Esophagus muscularis mucosa (tissue), 4 donors: ENCODE results near the gene MT1A. TPM values are rescaled to one million over a fixed set of nuclear protein-coding genes. Genes with fewer than 3 reads are reported as not detected.

Experiments used
- DNase-seq: peaks from one replicate; pipeline ENCODE4 v3.0.0-alpha.2; 2017; ENCODE audit errors: extremely low spot score
- H3K27ac ChIP-seq, 4 donors: fragments of 200-600 bp; sonication (generic); replicated peaks in 1 of 4; 1 replicate in 3 of 4; 2 replicates in 1 of 4; pipeline ENCODE4 v1.5.1; 2016 to 2019; ENCODE audit warnings: mild to moderate bottlenecking in 1 of 4
- H3K27me3 ChIP-seq, 4 donors: fragments of 200-600 bp; sonication (generic); one replicate each; pipeline versions ENCODE4 v1.5.1 to v1.6.0; 2016 to 2019
- H3K36me3 ChIP-seq, 4 donors: fragments of 200-600 bp; sonication (generic); one replicate each; pipeline ENCODE4 v1.5.1; 2016 to 2019
- H3K4me1 ChIP-seq, 4 donors: fragments of 200-600 bp; sonication (generic); one replicate each; pipeline ENCODE4 v1.5.1; 2016 to 2019
- H3K4me3 ChIP-seq, 4 donors: fragments of 200-600 bp; sonication (generic); 1 replicate in 2 of 4; 2 replicates in 2 of 4; pipeline ENCODE4 v1.5.1; 2016 to 2019; ENCODE audit warnings: mild to moderate bottlenecking in 4 of 4, moderate library complexity in 1 of 4
- H3K9me3 ChIP-seq, 4 donors: fragments of 200-600 bp; sonication (generic); 1 replicate in 3 of 4; 2 replicates in 1 of 4; pipeline ENCODE4 v1.5.1; 2016 to 2019
- CTCF ChIP-seq, 3 experiments: fragments of 200-600 bp in 2 of 3; fragments of 450-650 bp in 1 of 3; sonication (generic) in 2 of 3; IDR thresholded peaks; one replicate each; pipeline ENCODE4 v1.5.1; 2017 to 2019; ENCODE audit warnings: antibody characterized with exemption in 3 of 3, mild to moderate bottlenecking in 2 of 3, moderate library complexity in 1 of 3
- EP300 ChIP-seq: sonication (generic); formaldehyde crosslinking; IDR thresholded peaks from one replicate; pipeline ENCODE4 v1.6.1; 2017; ENCODE audit warnings: antibody characterized with exemption
- POLR2A ChIP-seq: fragments of 450-650 bp; IDR thresholded peaks from one replicate; pipeline ENCODE4 v1.6.1; 2017; ENCODE audit warnings: antibody characterized with exemption, moderate library complexity, mild to moderate bottlenecking, low read depth
- POLR2AphosphoS5 ChIP-seq, 2 donors: sonication (generic); formaldehyde crosslinking; IDR thresholded peaks; one replicate each; pipeline ENCODE4 v1.6.1; 2017; ENCODE audit warnings: antibody characterized with exemption in 2 of 2
- WGBS: methylation state at CpG from one replicate; pipeline ENCODE4 v1.1.5; 2018; 5-methylcytosine and 5-hydroxymethylcytosine counted together
- intact Hi-C: fragments of 100-400 bp; cut with DNase I; formaldehyde crosslinking; loops from one replicate; pipeline ENCODE4 v1.15.1; 2023
- total RNA-seq, 4 donors: library from RNA; depleted of rRNA; stranded (reverse); fragments of >200 nt; gene quantifications; one replicate each; pipeline versions ENCODE4 v1.1.0 to v1.2.1, GENCODE V29; 2016

Gene MT1A
- total RNA-seq, 4 donors from 2014 or later = 1.7 to 371 (median 21.3) TPM; not detected in 1

DNA sequence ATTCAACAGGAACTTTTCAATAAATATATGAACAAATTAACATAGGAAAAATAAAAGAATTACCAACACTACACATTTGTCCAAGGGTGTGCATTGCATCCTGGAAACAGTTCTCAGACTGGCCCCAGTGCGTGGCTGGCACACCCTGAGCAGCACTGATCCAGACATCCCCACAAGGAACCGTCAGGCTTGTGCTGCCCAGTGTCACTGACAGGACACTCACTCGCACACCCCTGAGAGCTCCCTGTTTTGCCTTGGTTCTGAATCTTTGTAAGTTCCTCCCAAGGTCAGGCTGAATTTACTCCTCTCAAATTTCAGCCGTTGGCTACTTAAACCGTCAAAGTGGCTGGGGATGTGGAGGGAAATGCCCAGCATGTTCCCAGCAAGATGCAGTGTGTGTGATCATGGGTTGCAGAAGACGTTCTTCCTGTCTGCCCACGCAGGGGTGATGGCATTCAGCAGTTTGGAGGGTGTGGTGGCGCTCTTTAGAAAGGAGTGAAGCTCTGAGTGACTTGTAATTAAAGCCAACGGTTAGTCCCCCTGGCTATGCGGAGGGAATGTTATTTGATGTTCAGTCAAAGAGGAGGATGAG lies 28.4 kb upstream of the MT1A start:
- Histone ChIP-seq H3K27me3 (no peaks in the 10 kb centered on the region), H3K4me3 (peak overlapping the region; percentile 56 to 67 (median 62)), H3K4me1 (peaks cover 54 to 65% (median 60%) of the 10 kb centered on the region in 4 donors), H3K27ac (peak overlapping the region; percentile 84 to 96 (median 92)), H3K36me3 (no peaks in the 10 kb centered on the region), H3K9me3 (no peaks in the 10 kb centered on the region)
- WGBS = 21% methylated on average over 10 of the region's 10 CpGs
- intact Hi-C loops = no loop called here
- DNase-seq = no peak
- TF ChIP-seq POLR2AphosphoS5 (IDR thresholded peaks at IDR 0.05) (peak; percentile 77), CTCF (IDR thresholded peaks at IDR 0.05) (no peak), POLR2A (peak; percentile 34), EP300 (peak; percentile 43)

DNA sequence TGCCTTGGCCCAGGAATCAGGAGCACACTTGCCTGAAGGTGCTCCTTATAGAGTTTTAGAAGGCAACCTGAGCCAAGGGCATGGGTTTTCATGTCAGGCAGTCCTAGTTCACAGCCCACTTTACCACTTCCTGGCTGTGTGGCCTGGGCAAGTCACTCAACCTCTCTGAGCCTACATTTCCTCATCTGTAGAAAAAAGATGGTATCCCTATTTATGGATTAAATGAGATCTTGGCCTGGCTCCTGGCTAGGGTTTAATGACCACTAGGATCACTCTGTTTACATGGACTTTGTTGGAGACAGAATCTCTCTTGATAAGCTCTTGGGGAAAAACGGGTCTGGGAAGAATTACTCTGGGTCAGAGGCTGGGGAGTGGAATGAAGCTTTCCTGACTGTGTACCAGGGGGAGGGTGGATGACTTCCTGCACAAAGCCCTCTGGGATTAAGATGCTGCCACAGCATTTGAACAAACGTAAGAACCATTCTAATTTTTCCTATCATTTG lies 27.8 kb upstream of the MT1A start:
- Histone ChIP-seq H3K4me1 (peaks cover 53 to 62% (median 59%) of the 10 kb centered on the region in 4 donors), H3K27me3 (no peaks in the 10 kb centered on the region), H3K27ac (peak overlapping the region; percentile 84 to 96 (median 92)), H3K4me3 (peak overlapping the region in 3 of 4 donors; percentile 56 to 67 (median 61)), H3K36me3 (no peaks in the 10 kb centered on the region), H3K9me3 (no peaks in the 10 kb centered on the region)
- WGBS = 24% methylated on average over 2 of the region's 2 CpGs
- TF ChIP-seq CTCF (IDR thresholded peaks at IDR 0.05) = no peak
- TF ChIP-seq POLR2AphosphoS5 (IDR thresholded peaks at IDR 0.05) = no peak
- TF ChIP-seq EP300 = no peak
- no peak for TF ChIP-seq POLR2A
- DNase-seq = no peak
- intact Hi-C loops = no loop called here

- H3K27ac ChIP-seq = peak overlapping the region; percentile 84 to 96 (median 92)
- 87% methylated on average over 2 of the region's 2 CpGs for WGBS
- H3K4me1 ChIP-seq = peaks cover 46 to 56% (median 52%) of the 10 kb centered on the region in 4 donors
- TF ChIP-seq POLR2AphosphoS5 (IDR thresholded peaks at IDR 0.05) (peak; percentile 57 to 62), POLR2A (no peak)
- DNase-seq = no peak
- H3K27me3 ChIP-seq = no peaks in the 10 kb centered on the region
- intact Hi-C loops = no loop called here
- no peaks in the 10 kb centered on the region for H3K36me3 ChIP-seq
- peak overlapping the region in 1 of 4 donors; percentile 67 for H3K4me3 ChIP-seq
- H3K9me3 ChIP-seq = no peaks in the 10 kb centered on the region
These were observed 27.1 kb upstream of the MT1A start for GRCh38 chr16:56611281-56611833.

DNA sequence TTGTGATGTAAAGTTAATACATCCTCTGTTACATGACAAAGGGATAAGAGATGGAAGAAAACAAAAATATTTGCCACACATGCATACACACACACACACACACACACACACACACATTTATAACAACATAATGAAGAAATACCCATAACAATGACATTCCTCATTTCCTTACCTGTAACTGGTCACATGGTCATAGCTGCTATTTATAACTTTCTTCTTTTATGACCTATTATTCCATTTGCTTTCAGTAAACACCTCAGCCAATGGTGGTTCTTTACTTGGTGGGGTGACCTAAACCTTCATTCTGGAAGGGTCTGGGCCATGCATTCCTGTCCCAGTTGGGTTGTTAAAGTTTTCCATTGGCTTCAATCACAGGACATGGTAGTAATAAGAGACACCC lies 24.8 kb upstream of the MT1A start:
- no peaks in the 10 kb centered on the region for H3K9me3 ChIP-seq
- H3K27me3 ChIP-seq = no peaks in the 10 kb centered on the region
- no peak overlapping the region for H3K4me3 ChIP-seq
- no peak for DNase-seq
- no peaks in the 10 kb centered on the region for H3K36me3 ChIP-seq
- no peak for TF ChIP-seq CTCF (IDR thresholded peaks at IDR 0.05)
- no peak for TF ChIP-seq EP300
- no peak for TF ChIP-seq POLR2AphosphoS5 (IDR thresholded peaks at IDR 0.05)
- no peak for TF ChIP-seq POLR2A
- peaks cover 39 to 51% (median 49%) of the 10 kb centered on the region in 4 donors for H3K4me1 ChIP-seq
- intact Hi-C loops = no loop called here
- H3K27ac ChIP-seq = no peak overlapping the region

DNA sequence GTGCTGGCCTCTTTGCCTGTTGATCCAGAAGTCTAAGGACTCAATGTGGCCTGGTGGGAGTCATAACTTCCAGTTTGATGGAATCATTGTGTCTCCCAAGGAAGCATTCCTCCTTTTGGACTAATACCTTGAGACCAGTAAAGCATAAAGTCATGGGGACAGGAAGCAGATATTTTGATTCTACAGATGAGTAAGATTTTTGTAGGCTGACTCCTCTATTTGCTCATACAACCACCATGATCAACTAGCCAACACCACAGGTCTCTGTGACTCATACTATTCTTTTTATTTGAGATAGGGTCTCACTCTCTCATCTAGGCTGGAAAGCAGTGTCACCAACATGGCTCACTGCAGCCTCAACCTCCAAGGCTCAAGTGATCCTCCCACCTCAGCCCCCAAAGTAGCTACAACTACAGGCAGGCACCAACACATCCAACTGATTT lies 23.9 kb upstream of the MT1A start:
- intact Hi-C loops = no loop called here
- TF ChIP-seq POLR2AphosphoS5 (IDR thresholded peaks at IDR 0.05) (no peak), POLR2A (no peak), EP300 (no peak), CTCF (IDR thresholded peaks at IDR 0.05) (no peak)
- Histone ChIP-seq H3K9me3 (no peaks in the 10 kb centered on the region), H3K36me3 (no peaks in the 10 kb centered on the region), H3K27me3 (no peaks in the 10 kb centered on the region), H3K27ac (no peak overlapping the region), H3K4me3 (no peak overlapping the region), H3K4me1 (peaks cover 34 to 47% (median 41%) of the 10 kb centered on the region in 4 donors)
- DNase-seq = no peak
